Mucosa of descending colon (tissue), 3 donors: ENCODE measurements around the gene SYT5. TPM values are rescaled to one million over a fixed set of nuclear protein-coding genes. Genes with fewer than 3 reads are reported as not detected.

Experiments used
- ATAC-seq: fragments of 200-7000 bp; cut with Tn5 transposase; one replicate; pipeline ENCODE4 v1.9.1; 2020; ENCODE audit warnings: mild to moderate bottlenecking, moderate library complexity
- DNase-seq, 3 donors: peaks; one replicate each; pipeline ENCODE4 v3.0.0-alpha.2; 2020
- H3K36me3 ChIP-seq: fragments of 200-600 bp; one replicate; pipeline ENCODE4 v1.8.0; 2021; ENCODE audit warnings: low read depth, mild to moderate bottlenecking
- H3K4me1 ChIP-seq: fragments of 200-600 bp; one replicate; pipeline ENCODE4 v1.8.0; 2021; ENCODE audit warnings: low read depth, mild to moderate bottlenecking
- H3K4me3 ChIP-seq: fragments of 200-600 bp; one replicate; pipeline ENCODE4 v1.8.0; 2021; ENCODE audit warnings: mild to moderate bottlenecking
- H3K9me3 ChIP-seq: fragments of 200-600 bp; one replicate; pipeline ENCODE4 v1.8.0; 2021; ENCODE audit warnings: mild to moderate bottlenecking
- intact Hi-C, 2 donors: fragments of 100-400 bp; cut with DNase I in 1 of 2; cut with micrococcal nuclease in 1 of 2; formaldehyde crosslinking; loops; one replicate each; pipeline versions ENCODE4 v1.11.0 to v1.11.1; 2022; cut with DNase I, micrococcal nuclease
- total RNA-seq, 3 donors: library from RNA; stranded (reverse); fragmentation: NEBNext Ultra II Directional in 2 of 3; extraction: Animal tissue kit (Norgen Biotek cat#: 25700) in 2 of 3; gene quantifications; one replicate each; pipeline versions ENCODE4 v1.2.1 to v1.2.4, GENCODE V29; 2021 to 2023
- TF ChIP-seq, protein P1 (sequence below): fragments of 200-600 bp; IDR thresholded peaks from one replicate; pipeline ENCODE4 v1.8.0; 2022; ENCODE audit warnings: antibody characterized with exemption, mild to moderate bottlenecking
- donor health status: DM: no; HTN: no; CAD: no; lungs with moderate emphysema.
- donor health status: DM: no; HTN: no; CAD: no.
- donor health status: DM: no; HTN: yes; CAD: no.

The SYT5 gene
- total RNA-seq, 3 donors from 2014 or later = 1.0 to 2.9 (median 1.2) TPM

DNA sequence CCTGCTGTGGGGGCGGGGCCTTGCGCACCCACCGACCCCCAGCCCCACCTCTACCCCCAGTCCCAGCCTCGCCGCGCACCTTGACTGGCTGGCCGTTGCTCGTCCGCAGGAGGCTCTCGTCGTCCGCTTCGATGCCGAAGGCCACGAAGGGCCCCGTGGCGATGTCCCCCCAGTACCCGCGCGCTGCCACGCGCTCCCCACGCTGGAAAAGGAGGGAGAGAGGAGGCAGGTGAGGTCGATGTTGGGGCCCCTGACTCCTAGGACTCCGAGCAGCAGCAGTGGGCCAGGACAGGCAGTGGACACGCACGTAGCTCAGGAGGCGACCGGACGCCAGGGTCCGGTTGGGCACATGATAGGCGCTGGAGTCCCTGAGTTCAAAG lies 19.1 kb downstream of the SYT5 start:
- no peak for DNase-seq
- no peak for ATAC-seq
- Histone ChIP-seq H3K9me3 (no peaks in the 10 kb centered on the region), H3K36me3 (no peaks in the 10 kb centered on the region), H3K4me1 (no peaks in the 10 kb centered on the region), H3K4me3 (no peak overlapping the region)
- intact Hi-C loops = no loop called here
- TF ChIP-seq, protein P1, sequence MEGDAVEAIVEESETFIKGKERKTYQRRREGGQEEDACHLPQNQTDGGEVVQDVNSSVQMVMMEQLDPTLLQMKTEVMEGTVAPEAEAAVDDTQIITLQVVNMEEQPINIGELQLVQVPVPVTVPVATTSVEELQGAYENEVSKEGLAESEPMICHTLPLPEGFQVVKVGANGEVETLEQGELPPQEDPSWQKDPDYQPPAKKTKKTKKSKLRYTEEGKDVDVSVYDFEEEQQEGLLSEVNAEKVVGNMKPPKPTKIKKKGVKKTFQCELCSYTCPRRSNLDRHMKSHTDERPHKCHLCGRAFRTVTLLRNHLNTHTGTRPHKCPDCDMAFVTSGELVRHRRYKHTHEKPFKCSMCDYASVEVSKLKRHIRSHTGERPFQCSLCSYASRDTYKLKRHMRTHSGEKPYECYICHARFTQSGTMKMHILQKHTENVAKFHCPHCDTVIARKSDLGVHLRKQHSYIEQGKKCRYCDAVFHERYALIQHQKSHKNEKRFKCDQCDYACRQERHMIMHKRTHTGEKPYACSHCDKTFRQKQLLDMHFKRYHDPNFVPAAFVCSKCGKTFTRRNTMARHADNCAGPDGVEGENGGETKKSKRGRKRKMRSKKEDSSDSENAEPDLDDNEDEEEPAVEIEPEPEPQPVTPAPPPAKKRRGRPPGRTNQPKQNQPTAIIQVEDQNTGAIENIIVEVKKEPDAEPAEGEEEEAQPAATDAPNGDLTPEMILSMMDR = no peak

DNA sequence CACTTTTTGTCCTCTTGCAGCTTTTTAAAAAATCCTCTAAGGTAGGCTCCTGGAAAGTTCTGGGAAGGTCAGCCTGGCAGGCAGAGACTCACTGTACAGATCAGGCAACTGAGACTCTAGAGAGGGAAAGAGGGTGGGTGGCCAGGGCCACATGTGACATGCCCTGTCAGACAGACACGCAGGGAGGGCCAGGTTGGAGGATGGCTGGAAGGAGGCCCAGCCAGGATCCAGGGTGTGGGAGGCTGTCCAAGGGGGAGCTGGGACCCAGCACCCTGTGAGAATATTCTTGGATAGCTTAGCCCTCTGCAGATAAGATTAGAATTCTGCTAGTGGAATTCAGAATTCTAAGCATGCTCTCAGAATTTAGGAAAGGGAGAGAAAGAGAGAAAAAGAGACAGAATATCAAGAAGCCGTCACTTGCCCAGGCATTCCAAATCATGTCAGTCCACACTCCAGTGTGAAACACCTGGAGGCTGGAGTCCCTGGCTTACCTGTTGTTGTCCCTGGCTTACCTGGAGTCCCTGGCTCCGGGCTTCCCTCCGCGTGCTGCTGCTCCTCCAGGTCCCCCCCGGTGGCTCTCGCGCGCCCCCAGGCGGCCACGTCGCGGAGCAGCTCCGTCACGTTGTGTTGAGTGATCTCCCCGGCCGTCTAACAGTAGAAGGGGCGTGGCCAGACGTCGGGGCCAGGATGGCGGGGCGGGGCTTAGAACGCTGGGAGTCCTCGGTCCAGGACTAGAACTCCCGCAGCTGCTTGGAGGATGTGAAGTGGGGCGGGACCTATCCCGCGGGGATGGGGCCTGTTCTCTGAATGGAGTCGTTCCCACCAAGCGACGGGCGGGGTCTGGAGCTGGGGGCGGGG lies 19.7 kb downstream of the SYT5 start:
- DNase-seq = peak; percentile 92
- Histone ChIP-seq H3K4me3 (no peak overlapping the region), H3K9me3 (no peaks in the 10 kb centered on the region), H3K4me1 (no peaks in the 10 kb centered on the region), H3K36me3 (no peaks in the 10 kb centered on the region)
- peak; percentile 97 for ATAC-seq
- TF ChIP-seq, protein P1 = peak; percentile 87
- intact Hi-C loops = no loop called here

DNA sequence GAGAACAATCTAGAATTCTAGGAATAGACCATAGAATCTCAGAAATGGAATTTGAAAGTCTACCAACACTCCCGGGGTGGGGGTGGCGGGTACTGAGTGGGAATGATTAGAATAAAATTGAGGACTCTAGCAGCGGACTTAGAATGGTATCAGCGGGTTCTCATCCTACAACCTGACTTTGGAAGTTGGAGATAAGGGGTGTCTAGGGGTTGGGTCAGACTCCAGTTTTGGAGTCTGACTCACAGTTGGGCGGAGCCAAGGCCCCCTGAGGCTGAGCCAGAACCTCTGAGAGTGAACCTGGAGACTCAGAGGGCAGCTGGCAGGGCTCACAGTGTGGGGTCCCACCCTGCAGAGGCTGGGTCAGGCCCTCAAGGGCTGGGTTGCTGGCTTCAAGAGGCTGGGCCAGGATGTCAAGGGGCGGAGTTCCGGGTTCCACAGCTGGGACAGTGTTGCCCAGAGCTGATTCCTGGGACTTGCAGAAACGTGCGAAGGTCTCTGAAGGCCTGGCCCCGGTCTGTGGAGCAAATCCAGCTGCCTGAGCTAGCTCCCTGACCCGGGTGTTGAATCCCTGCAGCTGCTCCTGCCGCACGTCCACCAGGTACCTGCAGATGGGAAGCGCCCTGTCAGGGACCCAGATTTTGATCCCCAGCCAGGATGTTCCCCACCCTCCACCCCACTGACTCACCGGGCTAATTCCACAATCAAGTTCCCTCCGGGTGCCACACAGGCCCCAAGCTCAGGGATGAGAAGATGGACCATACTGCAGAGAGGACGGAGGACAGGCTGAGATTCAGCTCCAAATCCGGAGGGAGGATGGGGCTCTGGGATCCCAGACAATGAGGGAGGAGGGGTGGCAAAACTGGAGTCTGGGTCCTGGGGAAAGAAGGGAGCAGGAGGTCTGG lies 21.0 kb downstream of the SYT5 start:
- DNase-seq (no peak), ATAC-seq (no peak)
- H3K9me3 ChIP-seq = no peaks in the 10 kb centered on the region
- TF ChIP-seq, protein P1 = no peak
- intact Hi-C loops = no loop called here
- no peak overlapping the region for H3K4me3 ChIP-seq
- no peaks in the 10 kb centered on the region for H3K36me3 ChIP-seq
- H3K4me1 ChIP-seq = no peaks in the 10 kb centered on the region

DNA sequence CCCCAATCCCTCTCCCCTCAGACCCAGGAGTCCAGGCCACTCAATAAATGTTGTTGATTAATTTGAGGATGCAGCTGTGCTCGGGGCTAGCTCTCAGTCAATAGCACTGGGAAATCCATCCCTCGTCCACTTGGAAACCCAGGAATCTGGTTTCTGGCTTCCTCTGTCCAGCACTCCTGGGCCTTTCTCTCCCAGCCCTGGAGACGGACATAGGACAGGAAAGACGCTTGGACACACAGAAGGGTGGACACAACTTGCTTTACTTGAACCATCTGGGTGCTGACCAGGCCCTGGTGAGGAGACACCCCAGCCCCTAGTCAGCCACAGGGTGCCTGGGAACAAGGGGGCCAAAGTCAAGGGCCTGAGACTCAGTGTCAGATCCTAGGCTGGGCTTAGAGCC lies 21.7 kb downstream of the SYT5 start:
- TF ChIP-seq, protein P1 = no peak
- no peaks in the 10 kb centered on the region for H3K9me3 ChIP-seq
- H3K4me3 ChIP-seq = no peak overlapping the region
- DNase-seq = no peak
- ATAC-seq = no peak
- intact Hi-C loops = no loop called here
- no peaks in the 10 kb centered on the region for H3K4me1 ChIP-seq
- no peaks in the 10 kb centered on the region for H3K36me3 ChIP-seq

DNA sequence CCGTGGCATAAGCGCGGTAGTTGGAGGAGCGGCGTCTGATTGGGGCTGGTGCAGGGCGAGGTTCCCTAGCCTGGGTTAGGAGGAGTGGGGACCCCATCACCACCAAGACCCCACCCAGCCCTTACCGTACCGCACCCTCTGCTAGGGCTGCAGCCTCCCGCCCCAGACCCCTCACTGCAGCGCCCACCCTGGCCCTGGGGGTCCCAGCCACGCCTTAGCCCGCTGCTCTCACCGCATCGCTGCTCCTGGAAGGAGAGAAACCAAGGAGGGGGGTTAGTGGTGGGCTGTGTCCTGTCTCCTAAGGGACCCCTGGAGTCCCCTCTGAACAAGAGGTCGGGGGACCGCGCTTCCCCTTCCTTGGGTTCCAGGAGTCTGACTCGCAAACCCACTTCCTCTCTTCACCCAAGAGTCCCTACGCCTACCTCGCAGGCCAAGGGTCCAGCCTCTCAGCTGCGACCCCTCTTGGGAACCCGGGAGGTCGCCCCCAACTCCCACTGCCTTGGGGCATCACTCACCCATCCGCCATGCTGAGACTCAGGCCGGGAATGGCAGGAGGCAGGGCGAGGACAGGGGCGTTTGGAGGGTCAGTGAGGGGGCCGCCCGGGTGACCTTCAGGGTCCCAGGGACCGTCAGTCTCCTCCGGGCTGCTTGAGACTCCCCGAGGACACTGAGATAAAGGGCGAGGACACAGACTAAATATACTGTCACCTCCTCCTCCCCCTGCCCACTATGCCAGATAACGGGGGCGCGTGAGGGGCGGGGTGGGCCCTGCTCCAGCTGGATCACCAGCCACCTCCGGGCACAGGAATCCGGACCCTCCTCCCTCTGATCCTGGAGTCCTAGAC lies 22.8 kb downstream of the SYT5 start, which contains the start of gene TNNI3:
Gene TNNI3 (minus strand): TSS at position 669 of the 845 bp plus-strand sequence. CDS start 143 bp downstream, at position 526.
- no peak within 1 kb of the TSS for H3K4me3 ChIP-seq
- DNase-seq (no peak), ATAC-seq (no peak)
- intact Hi-C loops = no loop called here
- no peaks in the 10 kb centered on the region for H3K9me3 ChIP-seq
- TF ChIP-seq, protein P1 = no peak
- H3K36me3 ChIP-seq = no peaks in the 10 kb centered on the region
- no peaks in the 10 kb centered on the region for H3K4me1 ChIP-seq
